Measurements from ENCODE around the gene POU6F2. TPM values are rescaled to one million over a fixed set of nuclear protein-coding genes. Genes with fewer than 3 reads are reported as not detected.

POU6F2 gene
- total and polyA plus RNA-seq, 2 experiments from 2014 or later = 7.2 to 7.3 TPM

- no peak for TF ChIP-seq CTCF (conservative IDR thresholded peaks at IDR 0.05; ENCODE audit: low read depth in 2 of 2)
- TF ChIP-seq ETS1 (IDR thresholded peaks at IDR 0.05) = no peak
- TF ChIP-seq STAT1 (IDR thresholded peaks at IDR 0.05; ENCODE audit: unreplicated experiment) = no peak
- TF ChIP-seq ZNF331 (CRISPR knock-in tag; IDR thresholded peaks at IDR 0.05; ENCODE audit: low read depth) = no peak
- no peak for TF ChIP-seq POLR2AphosphoS5 (IDR thresholded peaks at IDR 0.05; ENCODE audit: low read depth)
- no peak for TF ChIP-seq CREB1 (CRISPR knock-in tag; IDR thresholded peaks at IDR 0.05; ENCODE audit: low read depth)
- TF ChIP-seq EZH2phosphoT487 (IDR thresholded peaks at IDR 0.05; ENCODE audit: unreplicated experiment) = no peak
- TF ChIP-seq REST (IDR thresholded peaks at IDR 0.05; ENCODE audit: unreplicated experiment) = no peak
- TF ChIP-seq NANOG (IDR thresholded peaks at IDR 0.05; ENCODE audit: borderline replicate concordance) = no peak
- TF ChIP-seq EZH2 (IDR thresholded peaks at IDR 0.05; ENCODE audit: low read depth, unreplicated experiment) = no peak
- no peak for TF ChIP-seq ZNF114 (CRISPR knock-in tag; IDR thresholded peaks at IDR 0.05)
These were observed 175.4 kb downstream of the POU6F2 start (continued) for GRCh38 chr7:39153113-39153512.

- Histone ChIP-seq H3F3A (replicated peaks; ENCODE audit: low read depth) (no peaks in the 10 kb centered on the region), H3K79me2 (replicated peaks; ENCODE audit: insufficient read depth) (no peaks in the 10 kb centered on the region), H3K4me1 (ENCODE audit: insufficient read depth) (no peaks in the 10 kb centered on the region), H3K27me3 (ENCODE audit: insufficient read depth) (no peaks in the 10 kb centered on the region), H3K4me3 (no peak overlapping the region), H3K27ac (ENCODE audit: low read depth) (no peak overlapping the region), H2AFZ (no peak overlapping the region), H3K36me3 (ENCODE audit: insufficient read depth) (no peaks in the 10 kb centered on the region), H3K4me2 (no peak overlapping the region), H4K20me1 (replicated peaks; ENCODE audit: insufficient read depth) (no peaks in the 10 kb centered on the region), H3K9me2 (ENCODE audit: insufficient read depth) (no peaks in the 10 kb centered on the region)
- H3K9me3 Mint-ChIP-seq = no peaks in the 10 kb centered on the region
- DNase-seq (ENCODE audit: low spot score) (peak; percentile 51), ATAC-seq (peak; percentile 88)
- H3K36me3 Mint-ChIP-seq (ENCODE audit: low read depth) = no peaks in the 10 kb centered on the region
- no peaks in the 10 kb centered on the region for H3K27me3 Mint-ChIP-seq (ENCODE audit: insufficient read depth, low read depth, poor library complexity)
- no peak overlapping the region for H3K27ac Mint-ChIP-seq
- H3K4me1 Mint-ChIP-seq = no peaks in the 10 kb centered on the region
- no peak overlapping the region for H3K4me3 Mint-ChIP-seq
- peak; percentile 31 to 42 for TF ChIP-seq CTCF (conservative IDR thresholded peaks at IDR 0.05; ENCODE audit: low read depth in 2 of 2)
- no peak for TF ChIP-seq STAT1 (IDR thresholded peaks at IDR 0.05; ENCODE audit: unreplicated experiment)
- TF ChIP-seq POLR2AphosphoS5 (IDR thresholded peaks at IDR 0.05; ENCODE audit: low read depth) = no peak
- TF ChIP-seq ETS1 (IDR thresholded peaks at IDR 0.05) = no peak
- no peak for TF ChIP-seq CREB1 (CRISPR knock-in tag; IDR thresholded peaks at IDR 0.05; ENCODE audit: low read depth)
- TF ChIP-seq REST (IDR thresholded peaks at IDR 0.05; ENCODE audit: unreplicated experiment) = no peak
These were observed 175.9 kb downstream of the POU6F2 start for GRCh38 chr7:39153647-39154046.

Measured in GM23338 (cell line).